ENCODE results near the gene PLG. TPM values are rescaled to one million over a fixed set of nuclear protein-coding genes. Genes with fewer than 3 reads are reported as not detected.
"Not testable (repeated sequence)": the region's sequence is repeated elsewhere in the genome, so short reads cannot be mapped to it uniquely, and the experiment has no call there.

The PLG gene
- total RNA-seq, 1 experiment from 2014 or later: 0.57 TPM

- intact Hi-C loops (cut with micrococcal nuclease; ENCODE audit: unreplicated experiment) (no loop called here), in situ Hi-C loops (cut with HindIII; ENCODE audit: low pct_unique_long_range_greater_than_20kb, low sequenced_read_pairs) (no loop called here)
- BruUV-seq (replicated peaks): no TSS peak
- Histone ChIP-seq H3K27ac (ENCODE audit: low read length) (no peak overlapping the region), H3K9me3 (ENCODE audit: control insufficient read depth, insufficient read depth, low read depth, low read length) (peaks cover 12% of the 10 kb centered on the region; the same call in 1 of the 2 replicates), H3K27me3 (ENCODE audit: control insufficient read depth, insufficient read depth, low read length) (no peaks in the 10 kb centered on the region), H3K4me3 (ENCODE audit: low read depth in 2 of 2, low read length in 2 of 2) (no peak overlapping the region), H3K36me3 (ENCODE audit: control insufficient read depth, insufficient read depth, low read length) (no peaks in the 10 kb centered on the region), H3K4me1 (ENCODE audit: control insufficient read depth, insufficient read depth, low read length) (no peaks in the 10 kb centered on the region)
- no peak for ATAC-seq
- TF ChIP-seq SIN3A (IDR thresholded peaks at IDR 0.05; ENCODE audit: borderline replicate concordance, insufficient read depth, low read depth, low read length) (no peak), TCF7L2 (IDR thresholded peaks at IDR 0.05; ENCODE audit: low read depth, low read length) (no peak), POLR2AphosphoS5 (IDR thresholded peaks at IDR 0.05; ENCODE audit: low read depth, low read length) (no peak)
- TF ChIP-seq, protein P1, sequence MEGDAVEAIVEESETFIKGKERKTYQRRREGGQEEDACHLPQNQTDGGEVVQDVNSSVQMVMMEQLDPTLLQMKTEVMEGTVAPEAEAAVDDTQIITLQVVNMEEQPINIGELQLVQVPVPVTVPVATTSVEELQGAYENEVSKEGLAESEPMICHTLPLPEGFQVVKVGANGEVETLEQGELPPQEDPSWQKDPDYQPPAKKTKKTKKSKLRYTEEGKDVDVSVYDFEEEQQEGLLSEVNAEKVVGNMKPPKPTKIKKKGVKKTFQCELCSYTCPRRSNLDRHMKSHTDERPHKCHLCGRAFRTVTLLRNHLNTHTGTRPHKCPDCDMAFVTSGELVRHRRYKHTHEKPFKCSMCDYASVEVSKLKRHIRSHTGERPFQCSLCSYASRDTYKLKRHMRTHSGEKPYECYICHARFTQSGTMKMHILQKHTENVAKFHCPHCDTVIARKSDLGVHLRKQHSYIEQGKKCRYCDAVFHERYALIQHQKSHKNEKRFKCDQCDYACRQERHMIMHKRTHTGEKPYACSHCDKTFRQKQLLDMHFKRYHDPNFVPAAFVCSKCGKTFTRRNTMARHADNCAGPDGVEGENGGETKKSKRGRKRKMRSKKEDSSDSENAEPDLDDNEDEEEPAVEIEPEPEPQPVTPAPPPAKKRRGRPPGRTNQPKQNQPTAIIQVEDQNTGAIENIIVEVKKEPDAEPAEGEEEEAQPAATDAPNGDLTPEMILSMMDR (IDR thresholded peaks at IDR 0.05): no peak
- TF ChIP-seq, protein P2, sequence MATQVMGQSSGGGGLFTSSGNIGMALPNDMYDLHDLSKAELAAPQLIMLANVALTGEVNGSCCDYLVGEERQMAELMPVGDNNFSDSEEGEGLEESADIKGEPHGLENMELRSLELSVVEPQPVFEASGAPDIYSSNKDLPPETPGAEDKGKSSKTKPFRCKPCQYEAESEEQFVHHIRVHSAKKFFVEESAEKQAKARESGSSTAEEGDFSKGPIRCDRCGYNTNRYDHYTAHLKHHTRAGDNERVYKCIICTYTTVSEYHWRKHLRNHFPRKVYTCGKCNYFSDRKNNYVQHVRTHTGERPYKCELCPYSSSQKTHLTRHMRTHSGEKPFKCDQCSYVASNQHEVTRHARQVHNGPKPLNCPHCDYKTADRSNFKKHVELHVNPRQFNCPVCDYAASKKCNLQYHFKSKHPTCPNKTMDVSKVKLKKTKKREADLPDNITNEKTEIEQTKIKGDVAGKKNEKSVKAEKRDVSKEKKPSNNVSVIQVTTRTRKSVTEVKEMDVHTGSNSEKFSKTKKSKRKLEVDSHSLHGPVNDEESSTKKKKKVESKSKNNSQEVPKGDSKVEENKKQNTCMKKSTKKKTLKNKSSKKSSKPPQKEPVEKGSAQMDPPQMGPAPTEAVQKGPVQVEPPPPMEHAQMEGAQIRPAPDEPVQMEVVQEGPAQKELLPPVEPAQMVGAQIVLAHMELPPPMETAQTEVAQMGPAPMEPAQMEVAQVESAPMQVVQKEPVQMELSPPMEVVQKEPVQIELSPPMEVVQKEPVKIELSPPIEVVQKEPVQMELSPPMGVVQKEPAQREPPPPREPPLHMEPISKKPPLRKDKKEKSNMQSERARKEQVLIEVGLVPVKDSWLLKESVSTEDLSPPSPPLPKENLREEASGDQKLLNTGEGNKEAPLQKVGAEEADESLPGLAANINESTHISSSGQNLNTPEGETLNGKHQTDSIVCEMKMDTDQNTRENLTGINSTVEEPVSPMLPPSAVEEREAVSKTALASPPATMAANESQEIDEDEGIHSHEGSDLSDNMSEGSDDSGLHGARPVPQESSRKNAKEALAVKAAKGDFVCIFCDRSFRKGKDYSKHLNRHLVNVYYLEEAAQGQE (IDR thresholded peaks at IDR 0.05; ENCODE audit: insufficient read depth in 1 of 2, low read depth in 2 of 2, low read length in 1 of 2): no peak
- CTCF ChIA-PET: no interaction called here
- DNase-seq (ENCODE audit: low read depth, low spot score): no peak
- POLR2A ChIA-PET: no interaction called here
These were observed 97.9 kb downstream of the PLG start for GRCh38 chr6:160799801-160800506.

- intact Hi-C loops (cut with micrococcal nuclease; ENCODE audit: unreplicated experiment): no loop called here
These were observed 99.4 kb downstream of the PLG start for GRCh38 chr6:160801418-160801817.

DNA sequence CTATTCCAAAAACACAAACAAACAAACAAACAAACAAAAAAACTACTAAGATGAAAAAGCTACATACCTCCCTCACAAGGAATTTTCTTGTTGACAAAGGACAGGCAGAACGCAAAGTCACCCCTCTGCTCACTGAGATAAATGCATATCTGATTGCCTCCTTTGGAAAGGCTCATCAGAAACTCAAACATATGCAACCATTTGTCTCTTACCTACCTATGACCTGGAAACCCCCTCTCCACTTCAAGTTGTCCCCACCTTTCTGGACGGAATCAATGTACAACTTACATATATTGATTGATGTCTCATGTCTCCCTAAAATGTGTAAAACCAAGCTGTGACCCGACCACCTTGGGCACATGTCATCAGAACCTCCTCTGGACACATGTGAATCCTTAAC lies 100.0 kb downstream of the PLG start:
- CTCF ChIA-PET: not testable (repeated sequence)

More at GRCh38 chr6:160801418-160801817, 99.4 kb downstream of the PLG start:
- H3K27ac ChIP-seq (ENCODE audit: low read length): no peak overlapping the region
- no peaks in the 10 kb centered on the region for H3K4me1 ChIP-seq (ENCODE audit: control insufficient read depth, insufficient read depth, low read length)
- CTCF ChIA-PET: no interaction called here
- BruUV-seq (replicated peaks): no TSS peak
- no peaks in the 10 kb centered on the region for H3K36me3 ChIP-seq (ENCODE audit: control insufficient read depth, insufficient read depth, low read length)
- DNase-seq (ENCODE audit: low read depth, low spot score) (no peak), ATAC-seq (no peak)
- peaks cover 16% of the 10 kb centered on the region; the same call in 1 of the 2 replicates for H3K9me3 ChIP-seq (ENCODE audit: control insufficient read depth, insufficient read depth, low read depth, low read length)
- no peaks in the 10 kb centered on the region for H3K27me3 ChIP-seq (ENCODE audit: control insufficient read depth, insufficient read depth, low read length)
- POLR2A ChIA-PET: no interaction called here
- no peak overlapping the region for H3K4me3 ChIP-seq (ENCODE audit: low read depth in 2 of 2, low read length in 2 of 2)
- in situ Hi-C loops (cut with HindIII; ENCODE audit: low pct_unique_long_range_greater_than_20kb, low sequenced_read_pairs): no loop called here
- TF ChIP-seq POLR2AphosphoS5 (IDR thresholded peaks at IDR 0.05; ENCODE audit: low read depth, low read length): no peak

More for the DNA sequence above, 100.0 kb downstream of the PLG start:
- in situ Hi-C loops (cut with HindIII; ENCODE audit: low pct_unique_long_range_greater_than_20kb, low sequenced_read_pairs); DNase-seq (ENCODE audit: low read depth, low spot score); H3K27me3 ChIP-seq (ENCODE audit: control insufficient read depth, insufficient read depth, low read length); POLR2A ChIA-PET; H3K27ac ChIP-seq (ENCODE audit: low read length); ATAC-seq; intact Hi-C loops (cut with micrococcal nuclease; ENCODE audit: unreplicated experiment); H3K4me1 ChIP-seq (ENCODE audit: control insufficient read depth, insufficient read depth, low read length); BruUV-seq (replicated peaks); H3K36me3 ChIP-seq (ENCODE audit: control insufficient read depth, insufficient read depth, low read length); H3K4me3 ChIP-seq (ENCODE audit: low read depth in 2 of 2, low read length in 2 of 2): not testable (repeated sequence)
- peaks cover 16% of the 10 kb centered on the region; the same call in 1 of the 2 replicates for H3K9me3 ChIP-seq (ENCODE audit: control insufficient read depth, insufficient read depth, low read depth, low read length)

Other genes with a start within 250 kb of the PLG start
- gene LPA, start 38.0 kb upstream of the PLG start, total RNA-seq (2021; ENCODE audit: unreplicated experiment): 0.21 TPM

Measured in Panc1 (cell line).